B cell (primary cell): Measurements from ENCODE around the gene ZNF771. TPM values are rescaled to one million over a fixed set of nuclear protein-coding genes. Genes with fewer than 3 reads are reported as not detected.

Source experiments
- ATAC-seq: fragments of 200-7000 bp; cut with Tn5 transposase; one replicate; pipeline ENCODE4 v1.10.0; 2021; ENCODE audit warnings: low read depth, mild to moderate bottlenecking, moderate number of reproducible peaks, moderate library complexity
- CTCF ChIA-PET: fragments of 350-600 bp; sonication (Branson Sonifier 250); formaldehyde crosslinking; loops from one replicate; lab custom pipeline; 2021; ENCODE audit warnings: antibody characterized with exemption, inconsistent platforms; lab: Charles Lee
- POLR2A ChIA-PET: fragments of 350-600 bp; sonication (Branson Sonifier 250); formaldehyde crosslinking; loops from one replicate; lab custom pipeline; 2021; ENCODE audit warnings: antibody characterized with exemption; lab: Charles Lee
- DNase-seq: peaks from one replicate; pipeline ENCODE4 v3.0.0; 2013
- H2AFZ ChIP-seq: 2 replicates; pipeline ENCODE4 v1.6.1; 2012; ENCODE audit warnings: mild to moderate bottlenecking, low read depth, low read length; ENCODE audit not compliant: insufficient read depth, poor library complexity, severe bottlenecking
- H3K27ac ChIP-seq, 2 donors: 1 replicate in 1 of 2; 2 replicates in 1 of 2; pipeline ENCODE4 v1.5.1; 2012 to 2013; ENCODE audit warnings: low read length in 2 of 2, mild to moderate bottlenecking in 2 of 2, moderate library complexity in 1 of 2
- H3K27me3 ChIP-seq, 4 experiments: fragments of 200-600 bp in 1 of 4; sonication (generic) in 1 of 4; replicated peaks in 1 of 4; 1 replicate in 2 of 4; 2 replicates in 2 of 4; pipeline versions ENCODE4 v1.6.1 to v1.7.0; 2013 to 2016; ENCODE audit warnings: low read length in 3 of 4, mild to moderate bottlenecking in 2 of 4, mixed read lengths in 1 of 4, moderate library complexity in 1 of 4; ENCODE audit not compliant: insufficient read depth in 4 of 4, control insufficient read depth in 3 of 4; ENCODE audit errors: control extremely low read depth in 1 of 4
- H3K36me3 ChIP-seq, 2 experiments: replicated peaks in 1 of 2; 1 replicate in 1 of 2; 2 replicates in 1 of 2; pipeline versions ENCODE4 v1.6.1 to v1.7.1; 2013; ENCODE audit warnings: low read length in 1 of 2; ENCODE audit not compliant: insufficient read depth in 2 of 2, control insufficient read depth in 1 of 2; ENCODE audit errors: control extremely low read depth in 1 of 2, extremely low read depth in 1 of 2
- H3K4me1 ChIP-seq, 2 donors: fragments of 200-600 bp in 1 of 2; sonication (generic) in 1 of 2; 1 replicate in 1 of 2; 2 replicates in 1 of 2; pipeline versions ENCODE4 v1.5.1 to v1.6.1; 2013 to 2017; ENCODE audit warnings: low read length in 2 of 2; ENCODE audit not compliant: control insufficient read depth in 2 of 2, insufficient read depth in 2 of 2
- H3K4me2 ChIP-seq: replicated peaks from 2 replicates; pipeline ENCODE3; 2012; ENCODE audit warnings: mild to moderate bottlenecking, low read depth, low read length; ENCODE audit not compliant: poor library complexity, severe bottlenecking
- H3K4me3 ChIP-seq, 5 experiments: fragments of 200-600 bp in 1 of 5; sonication (generic) in 1 of 5; 1 replicate in 3 of 5; 2 replicates in 2 of 5; pipeline versions ENCODE4 v1.5.1 to v1.7.0; 2011 to 2016; ENCODE audit warnings: low read length in 4 of 5, mild to moderate bottlenecking in 4 of 5, low read depth in 2 of 5, control low read depth in 1 of 5, moderate library complexity in 1 of 5; ENCODE audit not compliant: insufficient read depth in 1 of 5; ENCODE audit errors: control extremely low read depth in 1 of 5, extremely low read depth in 1 of 5
- H3K79me2 ChIP-seq: fragments of 200-600 bp; sonication (generic); one replicate; pipeline ENCODE4 v1.6.0; 2016; ENCODE audit warnings: low read length; ENCODE audit not compliant: control insufficient read depth, insufficient read depth
- H3K9ac ChIP-seq: fragments of 200-600 bp; sonication (generic); 2 replicates; pipeline ENCODE4 v1.6.1; 2017; ENCODE audit warnings: mild to moderate bottlenecking, low read length, moderate library complexity
- H3K9me3 ChIP-seq, 3 donors: one replicate each; pipeline versions ENCODE4 v1.6.1 to v1.7.1; 2013; ENCODE audit warnings: low read length in 2 of 3; ENCODE audit not compliant: control insufficient read depth in 2 of 3, insufficient read depth in 1 of 3; ENCODE audit errors: control extremely low read depth in 1 of 3
- H4K20me1 ChIP-seq: 2 replicates; pipeline ENCODE4 v1.6.0; 2012; ENCODE audit warnings: mild to moderate bottlenecking, low read length; ENCODE audit not compliant: insufficient read depth, control insufficient read depth, poor library complexity, severe bottlenecking
- H3K27ac Mint-ChIP-seq: one replicate; pipeline ENCODE4 v1.8.0; 2021; ENCODE audit warnings: mixed read lengths
- H3K27me3 Mint-ChIP-seq: one replicate; pipeline ENCODE4 v1.8.0; 2021; ENCODE audit warnings: mixed read lengths
- H3K4me1 Mint-ChIP-seq: one replicate; pipeline ENCODE4 v1.8.0; 2021; ENCODE audit warnings: mixed read lengths
- H3K4me3 Mint-ChIP-seq: one replicate; pipeline ENCODE4 v1.8.0; 2021; ENCODE audit warnings: mixed read lengths
- H3K9me3 Mint-ChIP-seq: one replicate; pipeline ENCODE4 v1.8.0; 2022; ENCODE audit warnings: mixed read lengths; ENCODE audit not compliant: insufficient read depth
- EZH2 ChIP-seq: IDR thresholded peaks from 2 replicates; pipeline ENCODE4 v1.6.1; 2012; ENCODE audit warnings: borderline replicate concordance, low read depth, mild to moderate bottlenecking, moderate library complexity, low read length; ENCODE audit not compliant: insufficient read depth, poor library complexity, severe bottlenecking
- WGBS: methylation state at CpG from one replicate; pipeline ENCODE4 v1.1.5; 2013; ENCODE audit warnings: missing lambda C conversion rate; ENCODE audit not compliant: insufficient coverage; 5-methylcytosine and 5-hydroxymethylcytosine counted together
- intact Hi-C: fragments of 100-400 bp; cut with micrococcal nuclease; formaldehyde crosslinking; loops from one replicate; pipeline ENCODE4 v1.10.0; 2022
- polyA plus RNA-seq: library from polyadenylated mRNA; depleted of rRNA; stranded (reverse); fragments of >200 nt; gene quantifications from 2 replicates; pipeline ENCODE4 v1.2.3, GENCODE V29; 2012
- total RNA-seq, 2 donors: library from RNA; stranded (reverse); fragments of 120-200 nt in 1 of 2; gene quantifications; 1 replicate in 1 of 2; 2 replicates in 1 of 2; pipeline versions ENCODE4 v1.2.3 to v1.2.4, GENCODE V29; 2013 to 2022
- TF ChIP-seq, protein P1 (sequence below): fragments of 200-600 bp; IDR thresholded peaks from one replicate; pipeline ENCODE4 v1.8.0; 2022; ENCODE audit warnings: antibody characterized with exemption, mild to moderate bottlenecking

ZNF771 gene
- total and polyA plus RNA-seq, 2 donors (not counting 1 experiment from before 2014, with no cell fraction given): 4.1 to 6.6 TPM

DNA sequence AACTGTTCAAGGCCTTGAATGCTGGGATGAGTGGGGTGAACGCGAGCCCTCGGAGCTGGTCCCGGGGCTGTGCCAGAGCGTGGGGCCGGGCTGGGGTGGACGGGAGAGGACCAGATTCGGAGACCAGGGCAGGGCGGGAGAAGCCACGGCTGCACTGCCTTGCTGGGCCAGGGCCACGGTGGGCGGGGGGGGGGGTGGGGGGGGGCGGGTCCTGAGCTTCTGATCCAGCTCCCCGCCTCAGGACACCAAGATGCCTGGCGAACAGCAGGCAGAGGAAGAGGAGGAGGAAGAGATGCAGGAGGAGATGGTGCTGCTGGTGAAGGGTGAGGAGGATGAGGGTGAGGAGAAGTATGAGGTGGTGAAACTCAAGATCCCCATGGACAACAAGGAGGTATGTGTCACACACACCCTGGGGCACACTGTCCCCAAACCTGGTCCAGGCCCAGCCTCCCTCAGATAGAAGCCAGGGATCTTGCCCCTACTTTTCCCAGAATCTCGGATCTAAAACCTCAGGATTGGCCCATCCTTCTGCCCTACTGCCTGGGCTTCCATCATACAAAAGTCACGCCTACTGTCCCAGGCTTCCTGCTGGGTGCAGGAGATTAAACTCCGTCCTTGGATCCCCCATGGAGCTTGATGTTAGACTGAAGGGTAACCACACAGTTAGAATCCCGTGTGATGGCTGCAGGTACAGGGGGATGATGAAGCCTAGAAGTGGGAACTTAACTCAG lies 563 bp downstream of the ZNF771 start:
- Mint-ChIP-seq H3K27me3 (peaks cover 3% of the 10 kb centered on the region), H3K9me3 (no peaks in the 10 kb centered on the region), H3K4me1 (peaks cover 21% of the 10 kb centered on the region), H3K4me3 (peak overlapping the region; percentile 98), H3K27ac (peak overlapping the region; percentile 74)
- Histone ChIP-seq H3K36me3 (peaks cover 0 to 7% of the 10 kb centered on the region in 2 experiments), H3K4me1 (peaks cover 15 to 23% of the 10 kb centered on the region in 2 donors), H3K9ac (peak overlapping the region; percentile 69), H3K4me2 (peak overlapping the region; percentile 93), H3K79me2 (peaks cover 8% of the 10 kb centered on the region), H3K27me3 (no peaks in the 10 kb centered on the region), H4K20me1 (no peaks in the 10 kb centered on the region), H3K27ac (peak overlapping the region; percentile 29 to 57), H2AFZ (peak overlapping the region; percentile 79), H3K4me3 (peak overlapping the region; percentile 5 to 76 (median 66)), H3K9me3 (no peaks in the 10 kb centered on the region)
- no peak for ATAC-seq
- WGBS: 26% methylated on average over 4 of the region's 19 CpGs
- peak; percentile 33 for DNase-seq
- TF ChIP-seq, protein P1, sequence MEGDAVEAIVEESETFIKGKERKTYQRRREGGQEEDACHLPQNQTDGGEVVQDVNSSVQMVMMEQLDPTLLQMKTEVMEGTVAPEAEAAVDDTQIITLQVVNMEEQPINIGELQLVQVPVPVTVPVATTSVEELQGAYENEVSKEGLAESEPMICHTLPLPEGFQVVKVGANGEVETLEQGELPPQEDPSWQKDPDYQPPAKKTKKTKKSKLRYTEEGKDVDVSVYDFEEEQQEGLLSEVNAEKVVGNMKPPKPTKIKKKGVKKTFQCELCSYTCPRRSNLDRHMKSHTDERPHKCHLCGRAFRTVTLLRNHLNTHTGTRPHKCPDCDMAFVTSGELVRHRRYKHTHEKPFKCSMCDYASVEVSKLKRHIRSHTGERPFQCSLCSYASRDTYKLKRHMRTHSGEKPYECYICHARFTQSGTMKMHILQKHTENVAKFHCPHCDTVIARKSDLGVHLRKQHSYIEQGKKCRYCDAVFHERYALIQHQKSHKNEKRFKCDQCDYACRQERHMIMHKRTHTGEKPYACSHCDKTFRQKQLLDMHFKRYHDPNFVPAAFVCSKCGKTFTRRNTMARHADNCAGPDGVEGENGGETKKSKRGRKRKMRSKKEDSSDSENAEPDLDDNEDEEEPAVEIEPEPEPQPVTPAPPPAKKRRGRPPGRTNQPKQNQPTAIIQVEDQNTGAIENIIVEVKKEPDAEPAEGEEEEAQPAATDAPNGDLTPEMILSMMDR: no peak
- no peak for TF ChIP-seq EZH2
- intact Hi-C loops: loop anchor here (1.0 to 2.0 kb wide), 4 partner anchors 13 to 73 kb away; partner anchors contain the start of gene ZNF48
- ChIA-PET POLR2A (interaction anchor here (0.5 to 2.0 kb wide), 15 partner anchors 10 to 316 kb away, joined by 3 to 11 read pairs (median 5); partner anchors contain the start of genes CORO1A, DCTPP1, SEPTIN1 and TBC1D10B), CTCF (interaction anchor here (1.0 to 5.4 kb wide), 14 partner anchors 7 to 316 kb away, joined by 3 to 65 read pairs (median 6); partner anchors contain the start of genes DCTPP1, SEPTIN1, TBC1D10B and TBX6)
